ENCODE measurements around the gene ZDHHC14.

Gene ZDHHC14

DNA sequence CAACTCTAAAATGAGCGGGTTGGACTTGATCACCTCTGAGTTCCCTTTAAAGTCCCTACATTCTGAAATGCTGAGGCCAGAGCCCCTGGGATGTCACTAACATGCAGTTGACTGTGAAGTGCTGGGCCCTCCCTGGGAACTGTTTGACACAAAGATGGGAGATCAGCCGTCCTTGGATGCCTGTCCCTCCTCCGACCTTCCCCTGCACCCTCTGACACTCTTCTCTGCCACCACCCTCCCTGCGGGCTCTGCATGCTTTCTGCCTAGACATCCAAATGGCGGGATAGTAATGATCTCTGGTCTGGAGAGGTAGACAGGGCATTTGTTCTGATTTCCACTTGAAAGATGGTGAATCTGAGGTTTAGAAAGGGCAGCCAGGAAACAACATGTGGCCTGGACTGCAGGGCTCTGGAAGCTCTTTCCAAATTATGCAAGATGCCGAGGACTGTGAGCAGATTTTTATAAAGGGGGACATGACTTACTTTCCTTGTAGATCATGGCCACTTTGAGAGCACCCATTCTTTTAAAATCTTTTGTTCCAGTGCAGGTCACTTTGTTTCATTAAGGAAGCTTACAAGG is 113.2 kb downstream of the ZDHHC14 start:
- DNase-seq: no peak

DNA sequence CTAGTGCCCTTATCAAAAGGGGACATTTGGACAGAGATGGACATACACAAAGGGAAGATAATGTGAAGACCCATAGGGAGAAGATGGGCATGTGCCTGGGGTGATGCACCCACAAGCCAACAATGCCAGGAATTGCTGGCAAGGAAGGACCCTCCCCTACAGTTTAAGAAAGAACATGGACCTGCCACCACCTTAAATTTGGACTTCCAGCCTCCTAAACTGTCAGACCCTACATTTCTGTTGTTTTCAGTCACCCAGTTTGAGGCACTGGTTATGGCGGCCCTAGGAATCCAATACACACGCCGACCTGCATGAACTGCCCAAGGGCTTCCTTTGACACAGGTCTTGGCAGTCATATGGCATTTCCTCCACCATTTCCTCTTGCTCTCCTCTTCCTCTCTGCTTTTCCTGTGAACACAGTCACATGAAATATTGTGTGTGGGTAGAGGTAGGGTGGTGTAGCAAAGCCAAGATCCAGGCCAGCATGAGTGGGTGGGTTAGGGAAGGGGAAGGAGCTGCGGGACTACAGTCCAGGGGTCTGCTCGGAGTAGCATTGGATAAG is 115.6 kb downstream of the ZDHHC14 start:
- DNase-seq: no peak

- DNase-seq: no peak
Observed at GRCh38 chr6:157497579-157497978, 116.6 kb downstream of the ZDHHC14 start.

GRCh38 chr6:157498817-157499216 is 117.8 kb downstream of the ZDHHC14 start:
- DNase-seq: no peak

DNA sequence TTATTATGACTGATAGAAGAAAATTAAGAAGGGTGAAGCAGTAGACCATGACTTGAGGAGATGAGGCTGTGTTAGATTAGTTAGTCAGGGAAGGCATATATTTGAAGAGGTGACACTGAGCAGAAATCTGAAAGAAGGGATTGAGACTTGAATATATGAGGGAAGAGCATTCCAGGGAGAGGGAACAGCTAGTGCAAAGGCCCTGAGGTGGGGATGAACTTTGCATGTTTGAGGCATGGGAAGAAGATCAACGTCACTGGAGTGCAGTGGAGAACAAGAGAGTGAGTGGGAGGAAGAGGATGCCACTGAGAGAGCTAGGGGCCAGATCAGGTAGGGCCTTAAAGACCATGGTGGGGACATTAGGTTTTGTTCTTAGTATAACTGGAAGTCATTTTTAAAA is 119.0 kb downstream of the ZDHHC14 start:
- no peak for DNase-seq

DNA sequence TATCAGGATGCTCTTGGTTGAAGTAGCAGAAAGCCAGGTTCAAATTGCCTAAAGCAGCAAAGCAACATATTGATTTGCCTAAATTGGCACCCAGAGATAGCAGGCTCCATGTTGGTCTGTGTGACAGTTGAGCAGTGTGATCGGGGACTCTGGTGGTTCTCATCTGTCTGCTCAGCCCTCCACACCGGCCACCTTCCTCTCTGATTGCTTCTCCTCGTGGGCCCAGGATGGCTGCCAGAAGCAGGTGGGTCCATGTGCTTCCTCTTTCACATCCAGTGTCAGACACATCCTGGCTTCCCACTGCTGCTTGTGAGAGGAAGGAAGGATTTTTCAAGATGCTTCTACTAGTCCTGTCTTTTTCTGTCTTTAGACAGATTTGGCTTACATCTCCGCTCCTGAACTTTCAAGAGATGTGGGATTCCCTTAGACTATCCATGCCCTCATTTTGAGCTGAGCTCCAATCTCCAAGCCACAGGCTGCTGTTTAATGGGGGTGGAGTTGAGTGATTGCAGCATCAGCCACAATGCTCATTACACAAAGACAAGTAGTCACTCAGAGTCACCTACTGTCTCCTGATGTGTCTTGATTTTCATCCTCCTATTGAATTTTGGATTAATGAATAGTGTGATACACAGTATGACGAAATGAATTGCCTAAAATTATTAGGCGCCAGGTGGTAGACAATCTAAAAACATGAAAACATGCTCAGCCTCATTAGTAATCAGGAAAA is 122.2 kb downstream of the ZDHHC14 start:
- DNase-seq: no peak

- no peak for DNase-seq
Observed at GRCh38 chr6:157505912-157506491, 125.0 kb downstream of the ZDHHC14 start.

DNA sequence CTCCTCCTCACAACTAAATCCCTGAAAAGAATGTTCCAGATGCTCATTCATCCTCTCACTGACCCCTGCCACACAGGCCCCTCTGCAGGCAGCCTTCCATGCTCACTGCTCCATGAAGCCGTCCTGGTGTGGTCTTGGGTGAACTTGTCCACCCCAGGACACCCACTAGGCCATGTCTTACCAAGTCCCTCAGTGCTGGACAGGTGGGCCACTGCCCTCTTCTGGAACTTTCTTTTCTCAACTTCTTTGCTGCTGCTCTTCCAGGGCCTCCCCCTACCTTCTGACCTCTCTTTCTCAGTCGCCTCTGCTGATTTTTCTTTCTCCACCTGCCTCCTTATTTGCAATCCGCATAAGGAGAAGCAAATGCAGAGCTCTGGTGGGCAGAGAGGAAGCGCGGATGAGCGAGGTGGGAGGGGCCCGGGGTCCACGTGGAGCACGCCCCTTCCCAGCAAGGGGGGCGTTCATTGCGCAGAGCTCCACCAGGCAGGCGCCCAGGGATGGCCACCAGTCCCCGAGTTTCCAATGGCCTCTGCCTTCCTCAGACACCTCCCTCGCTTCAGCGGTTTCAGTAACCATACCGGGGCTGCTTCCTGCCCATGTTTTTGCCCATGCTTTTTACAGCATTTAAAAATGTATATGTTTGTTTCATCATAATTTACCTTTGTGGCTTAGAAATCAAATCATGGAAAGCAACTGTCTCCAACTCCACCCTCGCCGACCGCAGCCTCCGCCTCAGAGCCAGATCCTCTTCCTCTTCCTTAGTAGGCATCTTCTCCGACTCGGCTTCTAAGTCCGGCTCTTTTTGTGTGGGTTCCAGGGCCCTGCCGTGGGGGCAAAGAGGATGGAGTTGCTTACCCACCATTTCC is 129.6 kb downstream of the ZDHHC14 start:
- no peak for DNase-seq

- DNase-seq: no peak
Observed at GRCh38 chr6:157511682-157512381, 130.8 kb downstream of the ZDHHC14 start.

DNA sequence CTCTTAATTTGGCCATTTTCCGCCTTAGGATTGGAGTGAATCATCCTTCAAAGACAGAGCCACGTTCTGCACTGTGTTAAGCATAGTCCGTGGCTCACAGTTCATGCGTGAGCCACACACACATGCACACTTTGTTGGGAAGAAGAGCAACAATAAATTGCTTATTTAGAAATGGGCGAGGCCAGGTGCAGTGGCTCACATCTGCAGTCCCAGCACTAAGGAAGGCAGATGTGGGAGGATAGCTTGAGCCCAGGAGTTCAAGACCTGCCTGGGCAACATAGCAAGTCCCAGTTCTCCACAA is 131.3 kb downstream of the ZDHHC14 start:
- DNase-seq: no peak

- no peak for DNase-seq
Observed at GRCh38 chr6:157513004-157513603, 132.1 kb downstream of the ZDHHC14 start.

- DNase-seq: no peak
Observed at GRCh38 chr6:157513619-157514485, 132.9 kb downstream of the ZDHHC14 start.

- DNase-seq: no peak
Observed at GRCh38 chr6:157514659-157515496, 133.9 kb downstream of the ZDHHC14 start.

GRCh38 chr6:157516319-157517026 is 135.5 kb downstream of the ZDHHC14 start:
- DNase-seq: no peak

DNA sequence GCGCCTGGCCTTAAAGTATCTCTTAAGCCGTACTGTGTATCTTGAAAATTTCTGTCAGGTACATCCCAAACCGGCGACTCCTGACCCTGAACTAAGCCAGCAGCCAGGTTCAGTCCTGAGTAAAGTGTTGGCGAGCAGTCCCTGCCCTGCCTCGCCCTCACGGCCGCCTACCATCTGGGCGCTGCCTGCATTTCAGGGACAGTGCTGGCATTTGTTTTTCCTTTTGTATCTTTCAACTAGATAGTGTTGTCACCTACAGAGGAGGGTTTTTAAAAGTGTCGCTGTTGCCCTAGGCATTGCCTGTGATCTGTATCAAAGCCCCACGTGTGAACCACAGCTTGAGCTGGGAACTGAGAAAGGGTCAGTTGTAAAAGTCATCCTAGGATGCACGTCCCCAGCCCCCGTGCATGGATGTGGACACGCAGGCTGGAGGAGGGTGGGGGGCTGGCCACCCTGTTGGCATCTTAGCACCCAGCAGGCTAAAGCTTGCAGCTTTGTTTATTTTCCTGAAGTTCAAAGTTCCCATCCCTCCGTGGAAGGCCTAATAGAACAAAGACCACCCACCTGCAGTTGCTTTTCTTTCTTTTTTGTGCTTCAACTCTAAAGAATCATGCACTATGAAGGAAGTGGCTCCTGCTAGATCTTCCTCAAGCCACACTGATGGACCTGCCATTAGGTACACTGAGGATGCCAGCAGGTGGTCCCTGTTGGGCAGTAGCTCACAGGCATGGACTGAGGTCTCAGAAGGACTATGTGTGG is 136.8 kb downstream of the ZDHHC14 start:
- no peak for DNase-seq

DNA sequence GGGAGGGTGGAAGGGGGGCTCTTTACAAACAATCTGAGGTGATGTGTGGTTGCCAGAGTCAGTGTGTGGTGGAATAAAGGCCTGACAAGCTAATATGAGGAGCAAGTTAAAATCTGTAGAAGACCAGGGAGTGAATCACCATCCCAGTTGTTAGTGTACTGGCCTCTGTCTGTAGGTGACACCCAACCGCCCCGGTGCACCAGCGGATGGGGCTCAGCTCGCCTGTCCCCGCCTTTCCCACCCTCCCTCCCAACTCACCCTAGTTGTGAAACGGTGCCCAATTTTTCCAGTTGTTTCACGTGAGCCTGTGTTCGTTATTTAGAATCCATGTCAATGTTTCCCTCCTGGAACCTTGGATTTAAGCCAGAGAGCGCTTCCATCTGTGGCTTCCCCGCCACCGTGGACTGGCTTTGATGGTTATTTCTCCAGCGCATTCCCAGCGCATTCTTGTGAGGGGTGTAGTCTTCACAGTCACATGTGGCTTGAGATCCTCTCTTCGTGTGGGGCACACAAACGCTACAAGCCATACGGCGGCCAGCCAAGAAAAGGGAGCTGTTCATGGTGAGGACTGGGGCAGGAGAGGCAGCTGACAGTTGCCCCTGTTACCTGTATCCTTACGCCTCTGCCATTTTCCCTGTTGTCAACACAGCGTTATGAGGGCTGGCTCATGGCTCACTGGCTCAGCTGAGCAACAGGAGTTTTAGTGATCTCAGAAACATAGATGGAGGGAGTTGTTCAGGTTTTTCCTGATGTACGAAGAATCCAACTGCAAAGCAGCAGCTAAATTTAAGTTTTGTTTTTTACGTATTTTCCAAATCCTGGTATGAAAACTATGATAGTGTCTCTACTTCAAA is 137.6 kb downstream of the ZDHHC14 start:
- DNase-seq: no peak

DNA sequence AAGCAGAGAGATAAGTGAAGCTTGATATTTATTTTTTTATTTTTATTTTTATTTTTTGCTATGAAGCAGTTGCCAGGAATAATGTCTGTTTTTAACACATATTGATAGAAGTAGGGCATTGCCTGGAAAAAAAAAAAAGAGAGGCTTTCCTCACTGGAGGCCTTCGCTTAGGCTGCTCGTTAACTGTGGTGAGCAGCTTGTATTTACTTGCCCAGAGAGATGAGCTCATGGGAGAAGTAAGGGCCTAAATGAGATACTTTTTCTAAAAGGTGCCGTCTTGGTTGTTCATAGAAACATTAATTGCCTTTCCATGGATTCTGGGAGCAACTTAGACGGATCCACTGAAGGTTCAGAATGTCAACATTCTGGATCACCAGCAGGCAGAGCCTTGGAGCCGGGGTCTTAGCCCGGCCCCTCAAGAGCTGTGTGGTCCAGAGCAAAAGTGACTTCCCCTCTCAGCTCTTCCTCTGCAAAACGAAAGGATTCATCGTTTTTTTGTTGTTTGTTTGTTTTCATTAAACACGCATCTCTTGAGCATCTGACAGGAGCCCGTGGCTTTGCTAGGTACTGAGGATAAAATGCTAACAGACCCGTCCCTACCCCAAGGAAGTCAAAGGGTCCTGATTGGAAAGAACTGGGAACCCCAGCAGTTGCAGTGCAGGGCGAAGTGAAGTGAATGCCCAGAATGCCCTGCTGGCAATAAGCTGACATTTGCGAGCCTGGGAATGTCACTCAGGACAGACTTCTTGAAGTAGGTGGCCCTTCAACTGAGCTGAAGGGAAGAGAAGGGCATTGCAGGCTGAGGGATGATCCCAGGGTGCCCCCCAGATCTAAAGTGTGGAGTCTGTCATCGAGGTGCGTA is 138.5 kb downstream of the ZDHHC14 start:
- no peak for DNase-seq
